Measurements from ENCODE around the gene ERC2. TPM values are rescaled to one million over a fixed set of nuclear protein-coding genes. Genes with fewer than 3 reads are reported as not detected.
A peak's percentile ranks its signal among the peaks of the same experiment; 100 is the strongest.

ERC2 gene
- total and polyA plus RNA-seq, 2 donors (not counting 1 experiment from before 2014, with no cell fraction given), result 0.14 to 0.17 TPM

GRCh38 chr3:55796533-55796932, 671.7 kb downstream of the ERC2 start:
- peak in 1 of 2 donors; percentile 21 for DNase-seq (ENCODE audit: low read depth in 2 of 2)
- Histone ChIP-seq H3K4me2 (ENCODE audit: extremely low read depth, insufficient read depth, low read length) (no peak overlapping the region), H2AFZ (ENCODE audit: low read length) (no peak overlapping the region), H3K79me2 (ENCODE audit: control insufficient read depth, insufficient read depth, low read length) (no peaks in the 10 kb centered on the region), H3K4me1 (ENCODE audit: control insufficient read depth, extremely low read depth, insufficient read depth, low read length) (no peaks in the 10 kb centered on the region), H3K27ac (ENCODE audit: insufficient read depth, low read length) (no peak overlapping the region), H3K4me3 (replicated peaks in 1 of 4; ENCODE audit: control extremely low read depth in 1 of 4, insufficient read depth in 1 of 4, low read depth in 3 of 4, low read length in 4 of 4) (no peak overlapping the region), H3K9ac (ENCODE audit: insufficient read depth, low read length) (no peak overlapping the region), H3K9me3 (ENCODE audit: control insufficient read depth, insufficient read depth, low read depth, low read length) (no peaks in the 10 kb centered on the region), H3K36me3 (ENCODE audit: control insufficient read depth, insufficient read depth, low read length) (no peaks in the 10 kb centered on the region), H4K20me1 (ENCODE audit: control insufficient read depth, extremely low read depth, insufficient read depth, low read length) (no peaks in the 10 kb centered on the region), H3K27me3 (ENCODE audit: control insufficient read depth, insufficient read depth, low read length) (no peaks in the 10 kb centered on the region)
- TF ChIP-seq CTCF (conservative IDR thresholded peaks at IDR 0.05 in 1 of 2, IDR thresholded peaks at IDR 0.05 in 1 of 2; ENCODE audit: low read depth in 1 of 2, low read length in 2 of 2) (no peak), EZH2 (IDR thresholded peaks at IDR 0.05; ENCODE audit: low read length, missing control alignments) (no peak)

GRCh38 chr3:55795746-55796145, 672.5 kb downstream of the ERC2 start:
- Histone ChIP-seq H3K4me2 (ENCODE audit: extremely low read depth, insufficient read depth, low read length) (no peak overlapping the region), H3K9ac (ENCODE audit: insufficient read depth, low read length) (no peak overlapping the region), H3K79me2 (ENCODE audit: control insufficient read depth, insufficient read depth, low read length) (no peaks in the 10 kb centered on the region), H3K36me3 (ENCODE audit: control insufficient read depth, insufficient read depth, low read length) (no peaks in the 10 kb centered on the region), H4K20me1 (ENCODE audit: control insufficient read depth, extremely low read depth, insufficient read depth, low read length) (no peaks in the 10 kb centered on the region), H3K4me3 (replicated peaks in 1 of 4; ENCODE audit: control extremely low read depth in 1 of 4, insufficient read depth in 1 of 4, low read depth in 3 of 4, low read length in 4 of 4) (no peak overlapping the region), H2AFZ (ENCODE audit: low read length) (no peak overlapping the region), H3K27me3 (ENCODE audit: control insufficient read depth, insufficient read depth, low read length) (no peaks in the 10 kb centered on the region), H3K4me1 (ENCODE audit: control insufficient read depth, extremely low read depth, insufficient read depth, low read length) (peaks cover under 1% of the 10 kb centered on the region), H3K27ac (ENCODE audit: insufficient read depth, low read length) (no peak overlapping the region), H3K9me3 (ENCODE audit: control insufficient read depth, insufficient read depth, low read depth, low read length) (no peaks in the 10 kb centered on the region)
- DNase-seq (ENCODE audit: low read depth in 2 of 2), result peak in 1 of 2 donors; percentile 17
- TF ChIP-seq CTCF (conservative IDR thresholded peaks at IDR 0.05 in 1 of 2, IDR thresholded peaks at IDR 0.05 in 1 of 2; ENCODE audit: low read depth in 1 of 2, low read length in 2 of 2), result no peak
- no peak for TF ChIP-seq EZH2 (IDR thresholded peaks at IDR 0.05; ENCODE audit: low read length, missing control alignments)

DNA sequence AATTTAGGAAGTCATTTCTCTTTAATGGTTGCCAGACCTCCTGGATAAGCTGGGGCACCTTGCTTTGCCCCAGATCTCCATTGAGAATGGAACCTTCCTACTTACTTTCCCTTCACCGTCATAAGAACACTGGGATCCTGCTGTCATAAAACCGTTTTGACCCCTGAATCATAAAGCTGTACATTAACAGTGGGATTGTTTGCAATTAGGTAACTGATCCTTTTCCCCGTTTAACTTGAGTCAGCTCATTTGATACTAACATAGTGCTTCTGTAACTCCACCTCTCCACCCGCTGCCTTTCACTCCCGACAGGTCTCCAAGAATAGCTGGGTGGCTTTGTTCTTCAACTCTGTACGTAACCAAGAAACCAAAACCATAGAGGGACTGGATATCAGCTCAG, 673.0 kb downstream of the ERC2 start:
- Histone ChIP-seq H3K36me3 (ENCODE audit: control insufficient read depth, insufficient read depth, low read length) (no peaks in the 10 kb centered on the region), H3K79me2 (ENCODE audit: control insufficient read depth, insufficient read depth, low read length) (no peaks in the 10 kb centered on the region), H4K20me1 (ENCODE audit: control insufficient read depth, extremely low read depth, insufficient read depth, low read length) (no peaks in the 10 kb centered on the region), H3K9ac (ENCODE audit: insufficient read depth, low read length) (no peak overlapping the region), H2AFZ (ENCODE audit: low read length) (no peak overlapping the region), H3K4me1 (ENCODE audit: control insufficient read depth, extremely low read depth, insufficient read depth, low read length) (peaks cover 2% of the 10 kb centered on the region), H3K9me3 (ENCODE audit: control insufficient read depth, insufficient read depth, low read depth, low read length) (no peaks in the 10 kb centered on the region), H3K27me3 (ENCODE audit: control insufficient read depth, insufficient read depth, low read length) (no peaks in the 10 kb centered on the region), H3K4me3 (replicated peaks in 1 of 4; ENCODE audit: control extremely low read depth in 1 of 4, insufficient read depth in 1 of 4, low read depth in 3 of 4, low read length in 4 of 4) (no peak overlapping the region), H3K4me2 (ENCODE audit: extremely low read depth, insufficient read depth, low read length) (no peak overlapping the region), H3K27ac (ENCODE audit: insufficient read depth, low read length) (no peak overlapping the region)
- TF ChIP-seq EZH2 (IDR thresholded peaks at IDR 0.05; ENCODE audit: low read length, missing control alignments) (no peak), CTCF (conservative IDR thresholded peaks at IDR 0.05 in 1 of 2, IDR thresholded peaks at IDR 0.05 in 1 of 2; ENCODE audit: low read depth in 1 of 2, low read length in 2 of 2) (no peak)
- DNase-seq (ENCODE audit: low read depth in 2 of 2), result no peak

Data from fibroblast of lung (primary cell).